GM19239 (cell line): ENCODE data around the gene FGF3.

Experiments
- DNase-seq: peaks from one replicate; pipeline ENCODE4 v3.0.0; 2011; ENCODE audit warnings: low spot score; ENCODE audit not compliant: insufficient read length
- FAIRE-seq: peaks from 2 replicates; lab custom pipeline; 2011; peaks lifted over from hg19 to GRCh38; lab: Jason Lieb, UNC

The FGF3 gene

DNA sequence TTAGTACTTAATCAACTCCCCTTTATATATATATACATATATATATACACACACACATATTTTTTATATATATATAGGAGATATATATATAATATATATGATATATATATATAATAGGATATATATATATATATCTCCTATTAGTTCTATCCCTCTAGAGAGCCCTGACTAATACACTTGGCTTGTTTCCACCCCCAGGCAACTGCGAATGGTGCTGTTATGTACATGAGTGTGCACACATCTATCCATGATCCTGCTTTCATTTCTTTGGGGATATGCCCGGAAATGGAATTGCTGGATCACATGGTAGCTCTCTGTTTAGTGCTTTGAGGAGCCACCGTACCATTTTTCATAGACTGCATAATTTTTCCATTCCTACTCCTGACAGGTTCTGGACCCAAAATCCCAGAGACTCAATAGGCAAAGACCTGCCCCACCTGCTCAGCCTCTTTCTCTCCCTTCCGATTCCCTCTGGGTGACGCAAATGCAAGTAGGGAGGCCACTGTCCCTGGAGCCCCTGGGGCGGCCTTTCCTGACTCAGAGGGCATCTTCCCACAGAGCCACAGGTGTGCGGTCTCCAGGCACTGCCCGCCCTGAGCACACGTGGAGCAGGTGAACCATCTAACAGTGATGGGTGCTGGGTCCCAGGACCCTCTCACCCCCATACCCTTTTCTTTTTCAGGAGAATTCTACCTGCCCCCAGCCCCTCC is 12.0 kb downstream of the FGF3 start:
- DNase-seq, result no peak
- no peak for FAIRE-seq

DNA sequence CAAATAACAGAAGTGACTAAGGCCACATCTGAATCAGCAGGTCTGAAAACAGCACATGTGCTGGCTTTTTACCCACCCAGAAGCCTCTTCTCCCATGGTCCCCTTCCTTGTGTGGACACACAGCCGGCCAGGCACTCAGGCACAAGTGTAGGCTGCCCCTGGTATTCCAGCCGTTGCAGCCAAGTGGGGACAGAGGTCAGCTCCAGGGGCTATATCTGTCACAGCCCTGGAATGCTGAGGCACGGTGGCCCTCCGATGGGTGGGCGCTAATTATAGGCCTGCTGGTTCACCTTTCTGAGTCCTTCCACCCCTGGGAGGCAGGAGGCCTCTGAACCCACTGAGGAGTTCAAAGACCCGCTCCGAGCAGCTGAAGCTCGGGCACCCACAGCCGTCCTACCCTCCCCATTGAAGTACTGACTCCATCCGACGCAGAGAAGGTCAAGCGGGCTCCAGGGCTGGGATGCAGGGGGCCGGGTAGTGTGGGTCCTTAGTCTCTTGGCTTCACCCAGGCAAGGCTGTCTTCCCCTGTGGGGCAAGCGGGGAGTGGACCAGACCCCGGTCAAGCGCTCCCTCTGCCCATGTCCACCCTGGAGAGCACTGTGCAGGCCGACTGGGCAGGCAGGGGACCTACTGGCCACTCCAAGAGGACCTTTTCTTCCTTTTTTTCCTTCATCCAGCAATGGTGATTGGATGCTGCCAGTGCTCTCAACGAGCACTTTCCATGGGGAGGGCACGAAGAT is 14.3 kb downstream of the FGF3 start:
- no peak for DNase-seq

DNA sequence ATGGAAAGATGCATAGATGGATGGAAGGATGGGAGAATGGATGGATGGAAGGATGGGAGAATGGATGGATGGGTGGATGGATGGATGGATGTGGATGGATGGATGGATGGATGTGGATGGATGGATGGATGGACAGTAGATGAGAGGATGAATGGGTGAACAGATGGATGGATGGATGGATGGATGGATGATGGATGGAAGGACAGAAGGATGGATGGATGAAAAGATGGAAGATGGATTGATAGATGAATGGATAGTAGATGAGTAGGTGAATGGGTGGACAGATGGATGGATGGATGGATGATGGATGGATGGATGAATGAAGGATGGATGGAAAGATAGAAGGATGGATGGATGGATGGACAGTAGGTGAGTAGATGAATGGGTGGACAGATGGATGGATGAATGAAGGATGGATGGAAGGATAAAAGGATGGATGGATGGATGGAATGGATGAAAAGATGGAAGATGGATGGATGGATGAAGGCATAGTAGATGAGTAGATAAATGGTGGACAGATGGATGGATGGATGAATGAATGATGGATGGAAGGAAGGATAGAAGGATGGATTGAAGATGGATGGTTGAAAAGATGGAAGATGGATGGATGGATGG is 15.5 kb downstream of the FGF3 start:
- DNase-seq (no peak), FAIRE-seq (no peak)

More for the DNA sequence above, 14.3 kb downstream of the FGF3 start:
- FAIRE-seq, result no peak

DNA sequence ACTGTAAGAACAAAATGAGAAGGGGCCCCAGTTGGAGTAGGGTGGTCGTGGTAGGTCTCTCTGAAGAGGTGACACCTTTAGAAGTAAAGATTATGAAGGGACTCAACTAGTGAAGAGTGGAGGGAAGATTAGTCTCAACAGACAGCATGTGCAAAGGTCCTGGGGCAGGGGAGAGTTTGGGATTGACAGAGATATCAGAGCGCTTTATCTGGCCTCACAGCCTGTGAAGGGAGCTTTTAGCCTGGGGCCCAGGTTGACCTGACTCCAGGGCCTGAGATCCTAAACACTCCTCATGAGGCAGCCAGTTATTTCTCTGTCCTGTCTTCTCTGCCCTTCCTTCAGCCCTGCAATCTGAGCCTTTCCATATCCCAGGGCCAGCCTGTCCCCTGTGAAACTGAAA is 16.2 kb downstream of the FGF3 start:
- FAIRE-seq (no peak), DNase-seq (no peak)

DNA sequence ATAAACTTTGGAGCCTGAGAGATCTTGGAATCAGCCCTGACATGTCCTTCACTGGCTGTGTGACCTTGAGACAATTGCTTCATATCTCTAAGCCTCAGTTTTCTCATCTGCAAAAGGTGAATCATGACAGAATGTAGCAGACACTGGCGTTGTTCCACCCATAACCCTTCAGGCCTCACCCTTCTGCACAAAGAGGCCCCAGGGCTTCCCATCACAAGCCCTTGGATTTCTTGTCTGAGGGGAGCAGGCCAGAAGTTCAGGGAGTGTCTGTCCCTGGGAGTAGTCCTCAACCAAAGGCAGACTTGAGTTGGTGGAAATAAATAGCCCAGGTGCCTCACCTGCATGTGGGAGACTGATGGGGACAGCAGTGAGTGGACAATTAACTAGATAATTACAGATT is 16.6 kb downstream of the FGF3 start:
- FAIRE-seq, result no peak
- no peak for DNase-seq

DNA sequence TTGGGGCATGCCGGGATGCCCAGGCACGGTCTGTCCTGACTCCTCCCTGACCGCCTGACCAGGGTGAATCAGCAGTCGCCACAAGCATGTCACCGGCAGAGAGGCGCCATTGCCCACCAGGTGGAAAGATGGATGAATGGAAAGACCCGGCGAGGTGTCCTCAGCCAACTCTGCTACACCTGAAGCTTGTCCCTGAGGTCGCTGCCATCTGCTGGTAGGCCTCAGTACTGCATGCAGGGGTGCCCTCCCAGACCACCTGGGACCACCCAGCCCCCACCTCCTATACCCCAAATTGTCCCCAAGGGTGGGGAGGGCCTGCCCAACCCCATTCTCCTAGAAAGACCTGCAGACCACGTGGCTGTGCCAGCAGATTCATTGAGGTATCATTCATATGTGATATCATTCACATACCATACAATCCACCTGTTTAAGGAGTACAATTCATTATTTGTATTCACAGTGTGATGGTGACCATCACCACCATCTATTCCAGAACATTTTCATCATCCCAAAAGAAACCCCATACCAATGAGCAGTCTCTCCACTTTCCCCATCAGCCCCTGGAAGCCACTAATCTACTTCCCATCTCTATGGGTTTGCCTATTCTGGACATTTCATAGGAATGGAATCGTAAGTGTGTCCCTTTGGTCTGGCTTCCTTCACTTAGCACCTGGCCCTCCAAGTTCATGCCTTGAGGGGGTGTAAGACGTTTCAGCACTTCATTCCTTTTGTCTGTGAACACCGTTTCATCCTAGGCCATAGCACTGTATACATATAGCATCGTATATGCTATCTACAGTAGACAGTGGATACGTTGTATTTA is 17.5 kb downstream of the FGF3 start:
- no peak for DNase-seq
- FAIRE-seq, result no peak

DNA sequence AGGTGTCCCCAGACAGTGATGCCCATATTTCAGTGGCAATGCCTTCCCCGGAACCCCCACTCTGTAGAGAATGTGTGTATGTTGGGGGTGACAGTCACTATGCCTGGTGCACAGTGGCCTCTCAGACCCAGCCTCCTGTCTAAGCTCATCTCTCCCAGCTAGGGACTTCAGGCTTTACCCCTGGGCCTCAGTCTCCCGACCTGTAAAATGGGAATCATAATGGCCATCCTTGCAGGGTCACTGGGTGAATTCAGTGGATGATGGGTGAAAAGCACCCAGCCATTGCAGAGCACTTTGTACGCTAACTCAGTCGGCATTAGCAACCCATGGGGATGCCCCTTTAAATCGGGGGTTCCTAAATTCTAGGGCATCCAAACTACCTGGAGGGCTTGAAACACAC is 18.9 kb downstream of the FGF3 start:
- FAIRE-seq (no peak), DNase-seq (no peak)

GRCh38 chr11:69799582-69799981 is 19.6 kb downstream of the FGF3 start:
- DNase-seq (no peak), FAIRE-seq (no peak)

- FAIRE-seq (no peak), DNase-seq (no peak)
Observed at GRCh38 chr11:69799097-69799496, 20.1 kb downstream of the FGF3 start.

GRCh38 chr11:69797737-69798528 is 21.3 kb downstream of the FGF3 start:
- FAIRE-seq (no peak), DNase-seq (no peak)

- FAIRE-seq, result no peak
- DNase-seq, result no peak
Observed at GRCh38 chr11:69797156-69797555, 22.1 kb downstream of the FGF3 start.

- FAIRE-seq (no peak), DNase-seq (no peak)
Observed at GRCh38 chr11:69796063-69796462, 23.2 kb downstream of the FGF3 start.

DNA sequence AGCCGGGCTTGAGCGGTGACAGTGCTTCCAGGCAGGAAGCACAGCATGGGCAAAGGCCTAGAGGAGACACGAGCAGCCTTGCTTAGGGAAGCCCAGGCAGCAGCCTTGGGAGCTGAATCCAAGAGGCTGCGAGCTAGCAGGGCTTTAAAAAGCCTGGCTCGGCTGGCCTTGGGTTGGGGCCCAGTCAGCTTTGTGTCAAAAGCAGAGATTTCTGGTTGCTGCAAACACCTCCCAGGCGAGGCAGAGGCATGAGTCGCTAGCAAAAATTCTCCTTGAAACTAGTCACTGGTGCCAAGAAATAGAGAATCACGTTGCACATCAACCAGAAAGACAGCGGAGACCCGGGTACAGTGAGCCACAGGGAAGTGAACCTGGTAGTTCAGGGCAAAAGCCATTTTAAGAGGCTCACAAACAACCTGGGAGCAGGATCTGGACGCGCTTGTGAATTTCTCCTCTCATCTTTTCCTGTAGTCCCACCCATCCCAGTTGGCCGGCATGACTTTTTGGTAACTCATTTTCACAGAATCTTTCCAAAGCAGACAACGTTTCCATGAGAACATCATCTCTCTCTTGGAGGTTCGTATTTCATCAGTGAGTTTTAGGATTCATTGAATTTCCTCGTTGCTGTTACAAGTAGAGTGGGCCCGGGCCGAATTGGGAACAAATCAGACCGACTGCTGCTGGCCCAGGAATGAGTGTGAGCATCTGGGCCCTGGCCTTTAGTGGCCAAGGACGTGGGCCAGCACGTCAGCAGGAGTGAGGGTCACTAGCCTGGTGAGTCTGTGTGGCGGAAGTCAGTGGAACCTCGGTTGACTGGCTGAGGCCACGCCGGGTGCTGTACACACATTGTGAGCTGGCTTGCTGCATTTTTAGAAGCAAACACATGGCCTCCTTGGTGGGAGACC is 27.7 kb downstream of the FGF3 start:
- no peak for DNase-seq
- no peak for FAIRE-seq

DNA sequence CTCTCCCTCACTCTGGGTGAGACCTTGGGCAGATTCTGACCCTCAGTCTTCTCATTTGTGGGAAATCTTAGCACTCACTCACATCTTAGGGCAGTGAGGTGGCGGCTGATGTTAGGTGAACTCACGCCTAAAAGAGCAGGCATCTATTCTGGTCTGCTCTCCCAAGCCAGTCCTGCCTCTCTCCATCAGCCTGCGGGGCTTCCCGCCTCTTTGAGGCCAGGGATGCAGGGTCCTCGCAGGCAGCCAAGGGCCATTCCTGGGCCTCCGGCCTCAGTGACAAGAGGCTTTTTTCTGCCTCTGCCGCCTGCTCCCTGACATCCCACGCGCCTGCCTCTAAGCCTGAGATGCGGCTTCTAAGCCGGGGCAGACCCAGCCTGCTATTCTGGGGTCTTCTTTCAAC is 30.3 kb downstream of the FGF3 start:
- FAIRE-seq (no peak), DNase-seq (no peak)

- no peak for DNase-seq
- FAIRE-seq, result no peak
Observed at GRCh38 chr11:69787906-69788305, 31.3 kb downstream of the FGF3 start.

GRCh38 chr11:69787457-69787856 is 31.8 kb downstream of the FGF3 start:
- no peak for FAIRE-seq
- no peak for DNase-seq

GRCh38 chr11:69781241-69781640 is 38.0 kb downstream of the FGF3 start:
- FAIRE-seq, result no peak
- no peak for DNase-seq

- DNase-seq (no peak), FAIRE-seq (no peak)
Observed at GRCh38 chr11:69778373-69778772, 40.8 kb downstream of the FGF3 start.
